Heart left ventricle (tissue), 16 donors: Measurements from ENCODE around the gene ANGPTL1. TPM values are rescaled to one million over a fixed set of nuclear protein-coding genes. Genes with fewer than 3 reads are reported as not detected.
"Not testable (repeated sequence)": the region's sequence is repeated elsewhere in the genome, so short reads cannot be mapped to it uniquely, and the experiment has no call there.

Source experiments
- ATAC-seq, 4 donors: fragments of 200-7000 bp; cut with Tn5 transposase; one replicate each; pipeline ENCODE4 v1.9.1; 2020 to 2022; ENCODE audit warnings: moderate library complexity in 4 of 4, mild to moderate bottlenecking in 3 of 4, moderate number of reproducible peaks in 1 of 4
- DNase-seq, 5 donors: peaks; one replicate each; pipeline ENCODE4 v3.0.0-alpha.2; 2020
- H3K27ac ChIP-seq, 12 donors: fragments of 200-600 bp; sonication (generic) in 4 of 12; one replicate each; pipeline versions ENCODE4 v1.5.0 to v1.8.0; 2016 to 2022; ENCODE audit warnings: mild to moderate bottlenecking in 2 of 12
- H3K27me3 ChIP-seq, 9 donors: fragments of 200-600 bp; sonication (generic) in 2 of 9; one replicate each; pipeline versions ENCODE4 v1.5.1 to v1.8.0; 2016 to 2022; ENCODE audit warnings: mild to moderate bottlenecking in 3 of 9
- H3K36me3 ChIP-seq, 9 donors: fragments of 200-600 bp; sonication (generic) in 2 of 9; one replicate each; pipeline versions ENCODE4 v1.5.0 to v1.8.0; 2018 to 2022; ENCODE audit warnings: mild to moderate bottlenecking in 2 of 9
- H3K4me1 ChIP-seq, 12 donors: fragments of 200-600 bp; sonication (generic) in 4 of 12; one replicate each; pipeline versions ENCODE4 v1.5.0 to v1.8.0; 2016 to 2022; ENCODE audit warnings: mild to moderate bottlenecking in 3 of 12
- H3K4me3 ChIP-seq, 12 donors: fragments of 200-600 bp; sonication (generic) in 4 of 12; one replicate each; pipeline versions ENCODE4 v1.5.0 to v1.8.0; 2017 to 2022; ENCODE audit warnings: mild to moderate bottlenecking in 9 of 12, moderate library complexity in 4 of 12
- H3K9me3 ChIP-seq, 12 donors: fragments of 200-600 bp; sonication (generic) in 4 of 12; one replicate each; pipeline versions ENCODE4 v1.5.0 to v1.8.0; 2016 to 2022; ENCODE audit warnings: mild to moderate bottlenecking in 1 of 12
- CTCF ChIP-seq, 12 donors: fragments of 200-600 bp; sonication (generic) in 4 of 12; IDR thresholded peaks; one replicate each; pipeline versions ENCODE4 v1.5.0 to v1.8.0; 2018 to 2022; ENCODE audit warnings: antibody characterized with exemption in 12 of 12, mild to moderate bottlenecking in 5 of 12
- POLR2A ChIP-seq, 2 donors: fragments of 450-650 bp; IDR thresholded peaks; one replicate each; pipeline ENCODE4 v1.6.1; 2017; ENCODE audit warnings: antibody characterized with exemption in 2 of 2, mild to moderate bottlenecking in 2 of 2, moderate library complexity in 2 of 2
- WGBS, 4 donors: extraction: QIAGEN DNeasy Blood & Tissue Kit in 2 of 4; methylation state at CpG; one replicate each; pipeline versions ENCODE4 v1.1.5 to v1.1.7; 2013 to 2018; 5-methylcytosine and 5-hydroxymethylcytosine counted together
- intact Hi-C, 10 donors: fragments of 100-400 bp; cut with DNase I; formaldehyde crosslinking; loops; one replicate each; pipeline versions ENCODE4 v1.11.1 to v1.14.2; 2022
- polyA plus RNA-seq, 2 donors: library from polyadenylated mRNA; stranded (reverse); fragments of 200-250 nt; gene quantifications; one replicate each; pipeline ENCODE4 v1.2.3, GENCODE V29; 2013
- total RNA-seq, 9 donors: library from RNA; depleted of rRNA in 2 of 9; stranded (reverse); fragments of >200 nt in 2 of 9; fragmentation: NEBNext Ultra II Directional in 3 of 9; extraction: Animal tissue kit (Norgen Biotek cat#: 25700) in 3 of 9; gene quantifications; one replicate each; pipeline versions ENCODE4 v1.1.0 to v1.2.4, GENCODE V29; 2016 to 2023
- donor health status: ischemic (EF 13 %, LVEDD 7.1; RV severe dilation, severe dysfunction).
- donor health status: healthy with polysubstance abuse.
- donor health status: DM: no; HTN: yes; CAD: no.
- donor health status: DM: no; HTN: no; CAD: no.
- donor health status: ischemic (EF 25% LVEDD 6.9; RV normal size, moderate dysfunction).
- donor health status: ischemic (EF 25% LVEDD 5.7; RV mildly dilated, moderate dysfunction).
- donor health status: healthy.
- donor health status: DM: yes; HTN: yes; CAD: no.
- donor health status: ischemic (EF 35%, LVEDD 5.7; RV mildly dilated, moderate dysfunction).
- donor health status: nonischemic (EF 11% LVEDD 7.7; RV severe dilation, severe dysfunction).
- donor health status: DM: yes; HTN: yes; CAD: no.
- donor health status: PGD.
- donor health status: ischemic (EF 29% LVEDD 5.4; RV normal size, mild dysfunction).
- donor health status: nonischemic (EF 23%, LVEDD 6.1; RV moderate dilation, normal function).

Gene ANGPTL1
- total and polyA plus RNA-seq, 11 donors: 5.0 to 31.1 (median 17.3) TPM

- no peaks in the 10 kb centered on the region for H3K9me3 ChIP-seq
- H3K27me3 ChIP-seq: no peaks in the 10 kb centered on the region
- ATAC-seq (no peak), DNase-seq (no peak)
- intact Hi-C loops: no loop called here
- H3K27ac ChIP-seq: peak overlapping the region in 1 of 12 donors; percentile 34
- H3K36me3 ChIP-seq: peaks cover 0 to 6% (median 0%) of the 10 kb centered on the region in 9 donors
- no peak overlapping the region for H3K4me3 ChIP-seq
- peaks cover 0 to 15% (median 2%) of the 10 kb centered on the region in 12 donors for H3K4me1 ChIP-seq
- TF ChIP-seq POLR2A (IDR thresholded peaks at IDR 0.05) (no peak), CTCF (IDR thresholded peaks at IDR 0.05) (no peak)
These were observed 8.0 kb downstream of the ANGPTL1 start for GRCh38 chr1:178862864-178863263.

- Histone ChIP-seq H3K9me3 (no peaks in the 10 kb centered on the region), H3K27me3 (no peaks in the 10 kb centered on the region), H3K4me3 (no peak overlapping the region), H3K36me3 (peaks cover 0 to 6% (median 0%) of the 10 kb centered on the region in 9 donors), H3K27ac (no peak overlapping the region), H3K4me1 (peaks cover 0 to 15% (median 2%) of the 10 kb centered on the region in 12 donors)
- intact Hi-C loops: no loop called here
- no peak for DNase-seq
- WGBS, 4 donors: 96 to 98% (median 98%) methylated on average over 3 of the region's 3 CpGs
- no peak for ATAC-seq
- TF ChIP-seq CTCF (IDR thresholded peaks at IDR 0.05) (no peak), POLR2A (IDR thresholded peaks at IDR 0.05) (no peak)
These were observed 8.5 kb downstream of the ANGPTL1 start for GRCh38 chr1:178862416-178862815.

- H3K9me3 ChIP-seq: no peaks in the 10 kb centered on the region
- H3K27me3 ChIP-seq: no peaks in the 10 kb centered on the region
- no peak overlapping the region for H3K4me3 ChIP-seq
- no peaks in the 10 kb centered on the region for H3K4me1 ChIP-seq
- peaks cover 0 to 4% (median 0%) of the 10 kb centered on the region in 9 donors for H3K36me3 ChIP-seq
- DNase-seq: no peak
- no peak for TF ChIP-seq POLR2A (IDR thresholded peaks at IDR 0.05)
- TF ChIP-seq CTCF (IDR thresholded peaks at IDR 0.05): no peak
- 94 to 97% (median 95%) methylated on average over 2 of the region's 2 CpGs for WGBS, 4 donors
- intact Hi-C loops: no loop called here
- no peak overlapping the region for H3K27ac ChIP-seq
- ATAC-seq: no peak
These were observed 13.8 kb downstream of the ANGPTL1 start for GRCh38 chr1:178857126-178857525.

GRCh38 chr1:178849918-178850317 lies 21.0 kb downstream of the ANGPTL1 start:
- Histone ChIP-seq H3K27me3 (no peaks in the 10 kb centered on the region), H3K9me3 (no peaks in the 10 kb centered on the region), H3K36me3 (peaks cover 0 to 4% (median 0%) of the 10 kb centered on the region in 9 donors), H3K27ac (no peak overlapping the region), H3K4me1 (no peaks in the 10 kb centered on the region), H3K4me3 (no peak overlapping the region)
- ATAC-seq: no peak
- TF ChIP-seq CTCF (IDR thresholded peaks at IDR 0.05) (no peak), POLR2A (IDR thresholded peaks at IDR 0.05) (no peak)
- WGBS, 4 donors: 65 to 78% (median 72%) methylated on average over 2 of the region's 2 CpGs
- intact Hi-C loops: no loop called here
- no peak for DNase-seq

- H3K4me3 ChIP-seq, H3K9me3 ChIP-seq, H3K36me3 ChIP-seq, H3K27ac ChIP-seq, intact Hi-C loops, H3K4me1 ChIP-seq, DNase-seq, ATAC-seq, H3K27me3 ChIP-seq: not testable (repeated sequence)
- 93 to 98% (median 94%) methylated on average over 1 of the region's 1 CpG for whole genome bisulfite sequencing, 4 donors
These were observed 23.0 kb downstream of the ANGPTL1 start for GRCh38 chr1:178847919-178848318.
